GM12878 (cell line): ENCODE measurements around the gene DLGAP3. TPM values are rescaled to one million over a fixed set of nuclear protein-coding genes. Genes with fewer than 3 reads are reported as not detected.

ENCODE experiments used
- CHD1 ChIP-seq: IDR thresholded peaks from 2 replicates; pipeline ENCODE4 v1.6.1; 2012; ENCODE audit warnings: low read depth, low read length, improper control_type of control experiment
- CREM ChIP-seq: IDR thresholded peaks from 2 replicates; pipeline ENCODE4 v1.6.1; 2014; ENCODE audit warnings: antibody characterized with exemption, low read depth
- JUNB ChIP-seq: IDR thresholded peaks from 2 replicates; pipeline ENCODE4 v1.6.1; 2016; ENCODE audit warnings: antibody characterized with exemption, mild to moderate bottlenecking
- KDM1A ChIP-seq: fragments of 200-600 bp; sonication (generic); IDR thresholded peaks from 2 replicates; pipeline ENCODE4 v1.6.1; 2016; ENCODE audit warnings: borderline replicate concordance
- MEF2B ChIP-seq: fragments of 450-650 bp; IDR thresholded peaks from 2 replicates; pipeline ENCODE4 v1.6.1; 2018; ENCODE audit warnings: mild to moderate bottlenecking, moderate library complexity; ENCODE audit not compliant: partially characterized antibody, poor library complexity, severe bottlenecking
- RAD21 ChIP-seq: IDR thresholded peaks from 2 replicates; pipeline ENCODE4 v1.6.1; 2011; ENCODE audit warnings: mild to moderate bottlenecking, low read depth, low read length, moderate library complexity; ENCODE audit not compliant: insufficient read depth
- RUNX3 ChIP-seq: IDR thresholded peaks from 2 replicates; pipeline ENCODE4 v1.6.1; 2012; ENCODE audit warnings: low read length, inconsistent platforms
- SKIL ChIP-seq: fragments of 450-650 bp; IDR thresholded peaks from 2 replicates; pipeline ENCODE4 v1.6.1; 2017; ENCODE audit warnings: mild to moderate bottlenecking, low read depth, inconsistent platforms; ENCODE audit not compliant: poor library complexity, severe bottlenecking
- ZBTB33 ChIP-seq: fragments of 450-650 bp; IDR thresholded peaks from 2 replicates; pipeline ENCODE4 v1.6.1; 2017; ENCODE audit warnings: mild to moderate bottlenecking
- ZNF687 ChIP-seq: fragments of 450-650 bp; IDR thresholded peaks from 2 replicates; pipeline ENCODE4 v1.6.1; 2017; ENCODE audit warnings: mild to moderate bottlenecking, moderate library complexity
- polyA plus RNA-seq, 11 experiments: library from polyadenylated mRNA; depleted of rRNA in 4 of 11; unstranded in 6 of 11; stranded (reverse) in 5 of 11; fragments of >200 nt; fragmentation: Nextera tagmentation in 4 of 11; fragmentation: Illumina TruSeq in 1 of 11; extraction: Ambion mirVana in 4 of 11; extraction: Trizol in 1 of 11; gene quantifications; 1 replicate in 1 of 11; 2 replicates in 10 of 11; pipeline versions ENCODE4 v1.2.1 to v1.2.3, GENCODE V29; 2011 to 2016; ENCODE audit warnings: inconsistent platforms in 2 of 11, missing spikeins in 2 of 11, low read depth in 1 of 11
- total RNA-seq, 4 experiments: library from RNA; depleted of rRNA in 3 of 4; stranded (reverse); fragments of >200 nt in 3 of 4; fragmentation: Illumina TruSeq in 1 of 4; extraction: Trizol in 1 of 4; gene quantifications; 2 replicates each; pipeline versions ENCODE4 v1.2.1 to v1.2.3, GENCODE V29; 2013 to 2021

The DLGAP3 gene
- total and polyA plus RNA-seq, 10 of the 15 experiments (the other 5 are each of a cell fraction or from before 2014, with no cell fraction given) = 0.03 to 0.15 (median 0.08) TPM; not detected in 4

DNA sequence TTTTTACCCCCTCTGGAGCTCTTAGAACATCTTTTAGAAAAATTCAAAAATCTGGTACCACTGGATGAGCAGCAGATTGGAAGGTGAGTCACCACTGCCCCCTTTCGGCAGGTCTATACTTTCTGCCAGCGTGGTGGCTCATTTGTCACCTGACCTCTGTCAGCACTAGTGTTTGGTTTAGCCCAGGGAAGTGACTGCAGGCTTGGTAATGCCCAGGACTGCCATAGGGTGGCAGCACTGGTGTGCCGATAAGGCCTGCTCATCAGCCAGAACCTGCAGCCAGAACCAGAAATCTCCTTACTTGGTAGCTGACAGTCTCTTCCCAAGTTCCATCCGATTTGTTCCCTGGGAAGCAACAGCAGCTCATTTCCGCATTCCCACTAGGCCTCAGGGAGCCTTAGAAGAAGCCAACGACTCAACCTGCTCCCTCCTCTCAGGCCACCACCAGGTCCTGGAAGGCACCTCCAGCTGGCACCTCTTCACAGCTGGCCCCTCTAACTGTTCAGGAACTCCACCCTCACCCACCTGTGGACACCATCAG, 76.7 kb downstream of the DLGAP3 start (continued):
- peak; percentile 53 for TF ChIP-seq SKIL
- TF ChIP-seq RUNX3 = peak; percentile 44
- TF ChIP-seq KDM1A = no peak
- TF ChIP-seq ZBTB33 = no peak
- no peak for TF ChIP-seq CHD1
- TF ChIP-seq ZNF687 = no peak
- peak; percentile 45; the same call in 1 of the 2 replicates for TF ChIP-seq CREM
- no peak for TF ChIP-seq JUNB
- no peak for TF ChIP-seq MEF2B
- TF ChIP-seq RAD21 = peak; percentile 71
